Activated T-cell treated with anti-CD3 and anti-CD28 coated beads for 48 hours (primary cell): ENCODE data around the gene GEMIN8.

Experiments used
- DNase-seq: peaks from one replicate; pipeline ENCODE4 v3.0.0-alpha.2; 2020; ENCODE audit warnings: low read depth

The GEMIN8 gene

GRCh38 chrX:14015294-14015693, 14.4 kb downstream of the GEMIN8 start:
- no peak for DNase-seq

GRCh38 chrX:14014526-14014925, 15.2 kb downstream of the GEMIN8 start:
- no peak for DNase-seq

GRCh38 chrX:14013054-14013453, 16.6 kb downstream of the GEMIN8 start:
- no peak for DNase-seq

- no peak for DNase-seq
Measured at GRCh38 chrX:14010566-14010965, 19.1 kb downstream of the GEMIN8 start.

GRCh38 chrX:14006540-14006939, 23.2 kb downstream of the GEMIN8 start:
- DNase-seq: no peak

GRCh38 chrX:14003876-14004425, 25.7 kb downstream of the GEMIN8 start:
- no peak for DNase-seq

GRCh38 chrX:14003028-14003427, 26.7 kb downstream of the GEMIN8 start:
- no peak for DNase-seq

- no peak for DNase-seq
Measured at GRCh38 chrX:13996650-13997049, 33.0 kb downstream of the GEMIN8 start.

GRCh38 chrX:13994536-13995080, 35.1 kb downstream of the GEMIN8 start:
- no peak for DNase-seq

GRCh38 chrX:13994104-13994503, 35.6 kb downstream of the GEMIN8 start:
- no peak for DNase-seq

GRCh38 chrX:13990126-13990800, 39.4 kb downstream of the GEMIN8 start:
- no peak for DNase-seq

- no peak for DNase-seq
Measured at GRCh38 chrX:13985697-13986435, 43.8 kb downstream of the GEMIN8 start.

GRCh38 chrX:13983734-13984133, 46.0 kb downstream of the GEMIN8 start:
- DNase-seq: no peak

GRCh38 chrX:13968198-13968597, 61.5 kb downstream of the GEMIN8 start:
- no peak for DNase-seq

- DNase-seq: no peak
Measured at GRCh38 chrX:13967636-13968035, 62.1 kb downstream of the GEMIN8 start.

GRCh38 chrX:13966793-13967125, 62.9 kb downstream of the GEMIN8 start:
- no peak for DNase-seq

- DNase-seq: no peak
Measured at GRCh38 chrX:13966071-13966792, 63.5 kb downstream of the GEMIN8 start.

- DNase-seq: no peak
Measured at GRCh38 chrX:13965531-13965930, 64.2 kb downstream of the GEMIN8 start.

- no peak for DNase-seq
Measured at GRCh38 chrX:13956998-13957397, 72.7 kb downstream of the GEMIN8 start.
